GM18511 (cell line): Measurements from ENCODE around the gene NCAPG.
"Not testable (repeated sequence)": the region's sequence is repeated elsewhere in the genome, so short reads cannot be mapped to it uniquely, and the experiment has no call there.

Source experiments
- ATAC-seq: cut with Tn5 transposase; IDR thresholded peaks from one replicate; pipeline ENCODE4 v1.9.1; 2021; ENCODE audit warnings: mild to moderate bottlenecking, moderate library complexity; ENCODE audit not compliant: unreplicated experiment

Gene NCAPG

DNA sequence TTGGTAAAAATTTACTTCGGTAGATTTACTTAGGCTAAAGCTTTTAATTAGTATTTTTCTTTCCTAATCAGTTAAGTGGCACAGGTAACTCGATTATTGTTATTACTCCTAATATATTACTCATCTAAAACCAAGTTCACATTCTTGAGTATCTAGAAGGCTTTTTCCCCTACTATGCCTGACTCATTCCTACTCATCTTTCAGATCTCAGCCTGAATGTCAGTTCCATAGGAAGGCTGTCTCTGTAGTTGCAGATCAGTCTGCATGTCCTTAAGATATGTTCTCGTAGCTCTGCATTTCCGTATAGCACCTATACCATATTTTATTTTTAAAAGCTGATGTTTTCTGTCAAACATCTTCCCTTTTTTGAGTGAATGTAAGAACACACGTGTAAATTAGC is 23.5 kb upstream of the NCAPG start:
- ATAC-seq, result no peak

DNA sequence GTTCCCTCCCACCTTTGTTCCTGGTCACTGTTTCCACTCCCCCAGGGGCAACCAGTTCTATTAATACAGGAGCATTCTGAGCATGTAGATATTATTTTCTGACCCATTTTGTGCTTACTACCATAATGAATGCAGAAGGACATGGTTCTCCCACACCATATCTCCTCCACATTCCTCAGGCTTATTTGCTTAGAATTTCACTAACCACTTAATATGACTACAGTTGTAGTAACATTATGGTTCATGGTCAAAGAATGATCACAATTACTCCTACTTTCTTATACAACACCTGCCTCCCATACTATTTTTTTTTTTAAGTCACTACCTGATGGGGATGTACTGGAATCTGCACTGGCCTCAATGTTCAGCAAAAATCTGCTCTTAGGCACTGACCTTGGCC is 21.8 kb upstream of the NCAPG start:
- no peak for ATAC-seq

- no peak for ATAC-seq
Measured at GRCh38 chr4:17794730-17795129, 16.0 kb upstream of the NCAPG start.

GRCh38 chr4:17797808-17798207 is 13.0 kb upstream of the NCAPG start:
- ATAC-seq, result peak; percentile 58

DNA sequence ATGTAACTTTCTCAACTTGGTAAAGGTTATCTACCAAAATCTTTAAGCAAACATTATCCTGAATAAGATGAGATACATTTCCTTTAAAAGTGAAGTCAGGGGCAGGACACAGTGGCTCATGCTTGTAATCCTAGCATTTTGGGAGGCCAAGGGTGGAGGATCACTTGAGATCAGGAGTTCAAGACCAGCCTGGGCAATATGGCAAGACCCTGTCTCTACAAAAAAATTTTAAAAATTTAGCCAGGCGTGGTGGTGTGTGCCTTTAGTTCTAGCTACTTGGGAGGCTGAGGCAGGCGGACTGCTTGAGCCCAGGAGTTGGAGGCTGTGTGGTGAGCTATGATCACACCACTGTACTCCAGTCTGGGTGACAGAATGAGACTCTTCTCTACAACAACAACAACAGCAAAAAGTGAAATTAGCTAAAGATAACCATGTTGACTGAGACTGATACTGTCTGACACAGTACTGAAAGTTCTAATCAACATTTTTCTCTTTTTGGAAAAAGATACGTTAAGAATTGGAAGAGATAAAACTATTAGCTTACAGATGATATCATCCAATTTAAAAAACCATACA is 5.1 kb upstream of the NCAPG start:
- ATAC-seq, result no peak

DNA sequence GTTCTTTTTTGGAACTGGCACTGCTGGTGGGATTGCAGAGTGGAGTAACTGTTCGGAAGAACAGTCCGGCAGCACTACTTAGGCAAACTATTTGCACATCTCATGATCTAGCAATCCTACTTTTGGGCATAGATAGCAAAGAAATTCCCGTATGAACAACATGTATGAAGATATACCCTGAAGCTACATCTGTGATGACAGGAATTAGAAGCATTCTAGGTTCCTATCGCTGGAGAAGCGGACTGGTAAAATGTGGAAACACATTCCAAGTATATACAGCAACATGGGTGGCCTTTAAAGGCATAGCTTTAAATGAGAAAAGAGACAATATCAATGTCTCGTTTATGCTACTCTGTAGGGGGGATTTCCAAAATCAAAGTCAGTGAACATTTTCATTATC is 3.3 kb upstream of the NCAPG start:
- ATAC-seq, result no peak

- no peak for ATAC-seq
Measured at GRCh38 chr4:17809667-17810066, 1.1 kb upstream of the NCAPG start.

DNA sequence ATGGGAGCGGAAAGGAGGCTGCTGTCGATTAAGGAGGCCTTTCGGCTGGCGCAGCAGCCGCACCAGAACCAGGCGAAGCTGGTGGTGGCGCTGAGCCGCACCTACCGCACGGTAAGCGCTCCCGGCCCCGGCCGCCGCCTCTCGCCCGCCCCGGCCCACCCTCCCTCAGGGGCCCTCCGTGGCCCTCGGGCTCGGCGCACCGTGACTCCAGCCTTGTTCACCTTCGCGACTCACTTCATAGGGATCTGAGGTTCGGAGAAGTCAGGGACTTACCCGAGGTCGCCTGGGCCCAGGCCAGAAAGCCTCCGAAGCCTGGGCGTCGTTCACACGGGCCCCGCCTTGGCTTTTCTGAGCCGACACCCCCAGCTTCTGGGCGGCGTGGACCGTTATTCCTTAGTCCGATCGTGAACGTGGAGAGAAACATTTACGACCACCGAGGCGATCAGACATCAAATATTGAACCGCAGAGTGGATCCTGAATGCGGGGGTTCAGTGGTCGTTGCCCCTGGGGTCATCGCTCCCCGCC is 362 bp downstream of the NCAPG start:
- peak; percentile 36 for ATAC-seq

DNA sequence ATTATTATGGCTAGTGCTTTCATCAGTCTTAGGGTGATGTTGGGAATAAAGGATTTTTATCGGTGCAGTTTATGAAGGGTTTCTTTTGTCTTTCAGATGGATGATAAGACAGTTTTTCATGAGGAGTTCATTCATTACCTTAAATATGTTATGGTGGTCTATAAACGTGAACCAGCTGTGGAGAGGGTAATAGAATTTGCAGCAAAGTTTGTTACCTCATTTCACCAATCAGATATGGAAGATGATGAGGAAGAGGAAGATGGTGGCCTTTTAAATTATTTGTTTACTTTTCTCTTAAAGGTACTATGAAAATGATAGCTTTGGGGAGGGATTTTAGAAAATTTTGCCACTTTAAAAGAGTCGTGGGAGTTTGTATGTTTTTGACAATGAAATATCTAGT is 1.3 kb downstream of the NCAPG start:
- ATAC-seq, result no peak

GRCh38 chr4:17812801-17813200 is 2.0 kb downstream of the NCAPG start:
- ATAC-seq, result no peak

- ATAC-seq, result no peak
Measured at GRCh38 chr4:17814140-17814539, 3.4 kb downstream of the NCAPG start.

DNA sequence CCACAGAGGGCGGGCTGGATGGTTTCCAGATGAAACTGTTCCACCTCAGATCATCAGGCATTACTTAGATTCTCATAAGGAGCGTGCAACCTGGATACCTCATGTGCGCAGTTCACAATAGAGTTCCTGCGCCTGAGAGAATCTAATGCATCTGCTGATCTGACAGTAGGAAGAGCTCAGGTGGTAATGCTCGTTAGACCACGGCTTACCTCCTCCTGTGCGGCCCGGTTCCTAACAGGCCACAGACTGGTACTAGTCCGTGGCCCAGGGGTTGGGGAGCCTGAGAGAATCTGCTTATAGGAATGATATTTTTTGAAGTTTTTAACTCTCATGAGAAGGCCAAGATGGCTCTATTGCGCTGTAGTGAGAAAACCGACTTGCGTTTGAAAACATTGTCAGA is 5.4 kb downstream of the NCAPG start:
- ATAC-seq, result no peak

DNA sequence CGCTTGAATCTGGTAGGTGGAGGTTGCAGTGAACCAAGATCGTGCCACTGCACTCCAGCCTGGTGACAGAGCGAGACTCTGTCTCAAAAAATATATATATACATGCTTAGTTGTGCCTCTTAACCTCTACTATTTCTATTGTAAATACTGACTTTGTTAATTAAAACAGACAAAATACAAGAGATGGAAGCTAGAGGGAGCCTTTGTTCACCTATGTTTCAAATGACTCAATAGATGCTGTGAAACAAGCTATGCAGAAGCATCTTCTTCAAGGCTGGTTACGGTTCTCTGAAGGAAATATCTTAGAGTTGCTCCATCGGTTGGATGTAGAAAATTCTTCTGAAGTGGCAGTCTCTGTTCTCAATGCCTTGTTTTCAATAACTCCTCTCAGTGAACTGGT is 6.2 kb downstream of the NCAPG start:
- peak; percentile 88 for ATAC-seq

DNA sequence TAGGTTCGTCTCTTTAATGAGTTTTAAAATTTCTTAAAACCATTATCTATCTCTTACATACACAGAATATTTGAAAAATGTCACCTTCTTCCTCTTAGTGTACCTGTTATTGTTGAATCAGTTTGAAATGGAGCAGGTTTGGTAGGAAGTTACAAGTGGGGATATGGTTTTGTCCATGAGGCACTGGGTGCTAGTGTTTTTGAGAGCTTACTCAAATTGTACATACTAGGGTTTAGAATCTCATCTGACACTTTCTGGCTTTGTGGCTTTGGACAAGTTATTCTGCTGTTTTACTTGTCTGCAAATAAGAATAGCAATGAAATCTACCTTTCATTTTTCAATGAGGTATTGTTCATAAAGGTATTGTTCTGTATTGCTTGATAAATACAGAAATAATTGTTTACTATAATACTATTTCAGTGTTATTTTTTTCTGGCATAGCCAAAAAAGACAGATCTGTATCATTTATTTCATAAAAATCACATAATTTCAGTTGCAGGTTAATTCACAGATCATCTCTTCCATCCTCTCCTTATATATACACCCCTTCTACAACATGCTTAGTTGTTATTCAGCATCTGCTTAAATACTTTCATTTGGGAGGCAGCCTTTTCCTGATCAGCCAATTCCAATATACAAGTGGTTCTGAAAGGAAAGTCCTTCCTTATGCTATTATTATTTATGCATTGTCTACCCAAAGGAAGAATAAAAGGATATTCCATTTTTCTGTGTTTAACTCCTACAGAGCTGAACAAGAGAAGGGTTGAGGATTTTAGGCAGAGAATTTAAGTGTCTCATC is 13.3 kb downstream of the NCAPG start:
- no peak for ATAC-seq

GRCh38 chr4:17846266-17846665 is 35.5 kb downstream of the NCAPG start:
- ATAC-seq, result no peak

GRCh38 chr4:17850295-17850694 is 39.5 kb downstream of the NCAPG start:
- not testable (repeated sequence) for ATAC-seq

GRCh38 chr4:17851959-17852358 is 41.2 kb downstream of the NCAPG start:
- ATAC-seq, result no peak

GRCh38 chr4:17854036-17854435 is 43.3 kb downstream of the NCAPG start:
- ATAC-seq, result no peak

- ATAC-seq, result no peak
Measured at GRCh38 chr4:17859793-17860406, 49.1 kb downstream of the NCAPG start.

DNA sequence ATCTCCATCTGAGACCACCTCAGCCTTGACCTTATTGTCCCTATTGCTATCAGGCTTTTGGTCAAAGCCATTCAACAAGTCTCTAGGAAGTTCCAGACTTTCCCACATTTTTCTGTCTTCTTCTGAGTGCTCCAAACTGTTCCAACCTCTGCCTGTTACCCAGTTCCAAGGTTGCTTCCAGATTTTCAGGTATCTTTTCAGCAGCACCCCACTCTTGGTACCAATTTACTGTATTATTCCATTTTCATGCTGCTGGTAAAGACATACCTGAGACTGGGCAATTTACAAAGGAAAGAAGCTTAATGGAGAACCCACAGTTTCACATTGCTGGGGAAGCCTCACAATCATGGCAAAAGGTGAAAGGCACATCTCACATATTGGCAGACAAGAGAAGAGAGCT is 51.1 kb downstream of the NCAPG start:
- ATAC-seq, result not testable (repeated sequence)

GRCh38 chr4:17865866-17866363 is 55.1 kb downstream of the NCAPG start:
- no peak for ATAC-seq

DNA sequence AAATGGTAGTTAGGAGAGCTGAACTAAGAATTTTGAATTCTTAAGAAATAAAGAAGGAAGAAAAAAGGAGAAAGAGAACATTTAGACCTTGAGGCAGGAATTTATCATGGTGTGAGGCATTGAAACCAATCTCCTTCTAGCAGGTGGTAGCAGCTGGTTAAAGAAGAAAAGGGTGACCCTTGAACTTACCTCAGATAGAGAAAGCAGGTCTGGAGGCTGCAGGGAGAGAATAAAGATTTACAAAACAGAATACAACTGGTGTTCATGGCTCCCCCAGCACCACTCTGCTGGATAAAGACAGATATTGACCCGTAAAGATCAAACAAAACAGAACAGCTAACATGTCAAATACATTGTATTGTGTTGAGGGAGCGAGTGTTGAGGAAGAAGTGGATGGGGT is 56.0 kb downstream of the NCAPG start:
- no peak for ATAC-seq
